ENCODE measurements around the gene PRKCD.

PRKCD gene

GRCh38 chr3:53132347-53132746 lies 28.7 kb upstream of the PRKCD start:
- Histone ChIP-seq H3K4me1 (ENCODE audit: insufficient read depth, low read length, poor library complexity, severe bottlenecking) (peaks cover 21% of the 10 kb centered on the region), H3K36me3 (ENCODE audit: insufficient read depth, low read length) (no peaks in the 10 kb centered on the region), H2AFZ (ENCODE audit: low read length) (no peak overlapping the region), H3F3A (ENCODE audit: low read depth) (no peaks in the 10 kb centered on the region), H3K27me3 (ENCODE audit: insufficient read depth, low read length, poor library complexity, severe bottlenecking) (no peaks in the 10 kb centered on the region), H4K20me1 (ENCODE audit: insufficient read depth, low read length, poor library complexity, severe bottlenecking) (no peaks in the 10 kb centered on the region), H3K79me2 (ENCODE audit: insufficient read depth, low read length) (peaks cover 25% of the 10 kb centered on the region), H3K9me2 (replicated peaks; ENCODE audit: low read depth, low read length) (no peaks in the 10 kb centered on the region), H3K9me3 (ENCODE audit: insufficient read depth, low read depth, low read length) (no peaks in the 10 kb centered on the region), H3K4me3 (ENCODE audit: low read length, poor library complexity, severe bottlenecking) (no peak overlapping the region), H3K9ac (ENCODE audit: low read depth, low read length, poor library complexity, severe bottlenecking) (no peak overlapping the region), H3K4me2 (ENCODE audit: low read depth, low read length, poor library complexity, severe bottlenecking) (no peak overlapping the region)
- TF ChIP-seq EZH2phosphoT487 (IDR thresholded peaks at IDR 0.05; ENCODE audit: borderline replicate concordance), result no peak
- TF ChIP-seq, protein P1, sequence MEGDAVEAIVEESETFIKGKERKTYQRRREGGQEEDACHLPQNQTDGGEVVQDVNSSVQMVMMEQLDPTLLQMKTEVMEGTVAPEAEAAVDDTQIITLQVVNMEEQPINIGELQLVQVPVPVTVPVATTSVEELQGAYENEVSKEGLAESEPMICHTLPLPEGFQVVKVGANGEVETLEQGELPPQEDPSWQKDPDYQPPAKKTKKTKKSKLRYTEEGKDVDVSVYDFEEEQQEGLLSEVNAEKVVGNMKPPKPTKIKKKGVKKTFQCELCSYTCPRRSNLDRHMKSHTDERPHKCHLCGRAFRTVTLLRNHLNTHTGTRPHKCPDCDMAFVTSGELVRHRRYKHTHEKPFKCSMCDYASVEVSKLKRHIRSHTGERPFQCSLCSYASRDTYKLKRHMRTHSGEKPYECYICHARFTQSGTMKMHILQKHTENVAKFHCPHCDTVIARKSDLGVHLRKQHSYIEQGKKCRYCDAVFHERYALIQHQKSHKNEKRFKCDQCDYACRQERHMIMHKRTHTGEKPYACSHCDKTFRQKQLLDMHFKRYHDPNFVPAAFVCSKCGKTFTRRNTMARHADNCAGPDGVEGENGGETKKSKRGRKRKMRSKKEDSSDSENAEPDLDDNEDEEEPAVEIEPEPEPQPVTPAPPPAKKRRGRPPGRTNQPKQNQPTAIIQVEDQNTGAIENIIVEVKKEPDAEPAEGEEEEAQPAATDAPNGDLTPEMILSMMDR (conservative IDR thresholded peaks at IDR 0.05; ENCODE audit: low read length), result no peak

GRCh38 chr3:53134631-53135232 lies 26.3 kb upstream of the PRKCD start:
- H3K9ac ChIP-seq (ENCODE audit: low read depth, low read length, poor library complexity, severe bottlenecking), result no peak overlapping the region
- no peaks in the 10 kb centered on the region for H3K36me3 ChIP-seq (ENCODE audit: insufficient read depth, low read length)
- no peak overlapping the region for H3K4me2 ChIP-seq (ENCODE audit: low read depth, low read length, poor library complexity, severe bottlenecking)
- peaks cover 7% of the 10 kb centered on the region for H3K4me1 ChIP-seq (ENCODE audit: insufficient read depth, low read length, poor library complexity, severe bottlenecking)
- no peaks in the 10 kb centered on the region for H3F3A ChIP-seq (ENCODE audit: low read depth)
- H4K20me1 ChIP-seq (ENCODE audit: insufficient read depth, low read length, poor library complexity, severe bottlenecking), result no peaks in the 10 kb centered on the region
- no peaks in the 10 kb centered on the region for H3K27me3 ChIP-seq (ENCODE audit: insufficient read depth, low read length, poor library complexity, severe bottlenecking)
- no peak overlapping the region for H3K4me3 ChIP-seq (ENCODE audit: low read length, poor library complexity, severe bottlenecking)
- H3K9me2 ChIP-seq (replicated peaks; ENCODE audit: low read depth, low read length), result no peaks in the 10 kb centered on the region
- peaks cover 8% of the 10 kb centered on the region for H3K79me2 ChIP-seq (ENCODE audit: insufficient read depth, low read length)
- TF ChIP-seq, protein P1 (conservative IDR thresholded peaks at IDR 0.05; ENCODE audit: low read length), result peak; percentile 80
- no peak for TF ChIP-seq EZH2phosphoT487 (IDR thresholded peaks at IDR 0.05; ENCODE audit: borderline replicate concordance)
- H3K9me3 ChIP-seq (ENCODE audit: insufficient read depth, low read depth, low read length), result no peaks in the 10 kb centered on the region
- no peak overlapping the region for H2AFZ ChIP-seq (ENCODE audit: low read length)

- Histone ChIP-seq H3K4me2 (ENCODE audit: low read depth, low read length, poor library complexity, severe bottlenecking) (no peak overlapping the region), H3K79me2 (ENCODE audit: insufficient read depth, low read length) (no peaks in the 10 kb centered on the region), H3K9ac (ENCODE audit: low read depth, low read length, poor library complexity, severe bottlenecking) (no peak overlapping the region), H3K4me1 (ENCODE audit: insufficient read depth, low read length, poor library complexity, severe bottlenecking) (no peaks in the 10 kb centered on the region), H3K9me3 (ENCODE audit: insufficient read depth, low read depth, low read length) (no peaks in the 10 kb centered on the region), H2AFZ (ENCODE audit: low read length) (no peak overlapping the region), H3K4me3 (ENCODE audit: low read length, poor library complexity, severe bottlenecking) (no peak overlapping the region), H4K20me1 (ENCODE audit: insufficient read depth, low read length, poor library complexity, severe bottlenecking) (no peaks in the 10 kb centered on the region), H3F3A (ENCODE audit: low read depth) (no peaks in the 10 kb centered on the region), H3K36me3 (ENCODE audit: insufficient read depth, low read length) (no peaks in the 10 kb centered on the region), H3K27me3 (ENCODE audit: insufficient read depth, low read length, poor library complexity, severe bottlenecking) (no peaks in the 10 kb centered on the region), H3K9me2 (replicated peaks; ENCODE audit: low read depth, low read length) (no peaks in the 10 kb centered on the region)
- TF ChIP-seq, protein P1 (conservative IDR thresholded peaks at IDR 0.05; ENCODE audit: low read length), result no peak
- no peak for TF ChIP-seq EZH2phosphoT487 (IDR thresholded peaks at IDR 0.05; ENCODE audit: borderline replicate concordance)
Observed at GRCh38 chr3:53137221-53137620, 23.8 kb upstream of the PRKCD start.

Measured in Loucy (cell line).